Measurements from ENCODE around the gene GMDS. TPM values are rescaled to one million over a fixed set of nuclear protein-coding genes. Genes with fewer than 3 reads are reported as not detected.

The GMDS gene
- total RNA-seq, 2 experiments from 2014 or later: 36.6 to 42.8 TPM

DNA sequence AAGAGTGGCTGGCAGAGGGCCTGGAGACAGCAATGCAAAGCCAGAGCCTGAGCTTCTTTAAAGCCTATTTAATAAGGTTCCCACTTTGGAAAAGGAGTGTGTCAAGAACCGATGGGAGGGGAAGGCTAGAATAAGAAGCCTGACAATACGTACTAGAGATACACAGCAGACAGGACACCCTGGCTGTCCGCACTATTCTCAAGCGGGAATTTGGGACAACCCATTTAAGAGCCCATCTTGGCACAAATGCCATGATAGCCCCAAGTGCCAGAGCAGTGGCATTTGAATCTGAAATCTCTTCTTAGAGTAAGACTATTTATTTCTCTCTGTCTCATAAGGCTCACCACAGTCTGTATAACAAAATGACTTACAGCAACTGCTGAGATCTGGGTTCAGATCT lies 3.1 kb downstream of the GMDS start:
- ChIA-PET CTCF (no interaction called here), POLR2A (no interaction called here)
- H3K27me3 Mint-ChIP-seq: no peaks in the 10 kb centered on the region
- H3K36me3 Mint-ChIP-seq (ENCODE audit: low read depth): peaks cover 21% of the 10 kb centered on the region
- peak overlapping the region; percentile 61 for H3K27ac Mint-ChIP-seq
- TF ChIP-seq, protein P1, sequence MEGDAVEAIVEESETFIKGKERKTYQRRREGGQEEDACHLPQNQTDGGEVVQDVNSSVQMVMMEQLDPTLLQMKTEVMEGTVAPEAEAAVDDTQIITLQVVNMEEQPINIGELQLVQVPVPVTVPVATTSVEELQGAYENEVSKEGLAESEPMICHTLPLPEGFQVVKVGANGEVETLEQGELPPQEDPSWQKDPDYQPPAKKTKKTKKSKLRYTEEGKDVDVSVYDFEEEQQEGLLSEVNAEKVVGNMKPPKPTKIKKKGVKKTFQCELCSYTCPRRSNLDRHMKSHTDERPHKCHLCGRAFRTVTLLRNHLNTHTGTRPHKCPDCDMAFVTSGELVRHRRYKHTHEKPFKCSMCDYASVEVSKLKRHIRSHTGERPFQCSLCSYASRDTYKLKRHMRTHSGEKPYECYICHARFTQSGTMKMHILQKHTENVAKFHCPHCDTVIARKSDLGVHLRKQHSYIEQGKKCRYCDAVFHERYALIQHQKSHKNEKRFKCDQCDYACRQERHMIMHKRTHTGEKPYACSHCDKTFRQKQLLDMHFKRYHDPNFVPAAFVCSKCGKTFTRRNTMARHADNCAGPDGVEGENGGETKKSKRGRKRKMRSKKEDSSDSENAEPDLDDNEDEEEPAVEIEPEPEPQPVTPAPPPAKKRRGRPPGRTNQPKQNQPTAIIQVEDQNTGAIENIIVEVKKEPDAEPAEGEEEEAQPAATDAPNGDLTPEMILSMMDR (IDR thresholded peaks at IDR 0.05): no peak
- H3K9me3 Mint-ChIP-seq: no peaks in the 10 kb centered on the region
- ATAC-seq: no peak
- DNase-seq: no peak
- peaks cover 60% of the 10 kb centered on the region for H3K4me1 Mint-ChIP-seq (ENCODE audit: low read depth)
- intact Hi-C loops (cut with micrococcal nuclease): no loop called here
- H3K4me3 Mint-ChIP-seq: peak overlapping the region; percentile 12

DNA sequence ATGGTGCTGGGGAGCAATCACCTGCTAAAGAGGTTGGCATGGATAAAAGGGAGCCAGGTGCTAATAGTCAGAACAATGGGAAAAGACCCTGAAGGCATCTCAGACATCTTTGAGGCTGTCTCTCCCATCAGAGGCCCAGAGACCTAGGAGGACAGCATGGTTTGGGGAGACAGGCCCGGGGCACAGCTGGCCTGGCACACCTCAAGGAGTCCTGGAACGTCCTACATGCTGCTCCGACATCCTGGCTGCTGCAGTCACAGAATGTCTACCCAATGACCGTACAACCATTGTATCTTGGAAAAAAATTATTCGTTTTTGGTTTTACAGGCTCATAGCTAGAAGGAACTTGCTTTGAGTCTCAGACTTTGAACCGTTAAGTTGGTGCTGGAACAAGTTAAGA lies 4.4 kb downstream of the GMDS start:
- ATAC-seq: no peak
- peaks cover 58% of the 10 kb centered on the region for H3K4me1 Mint-ChIP-seq (ENCODE audit: low read depth)
- POLR2A ChIA-PET: no interaction called here
- H3K36me3 Mint-ChIP-seq (ENCODE audit: low read depth): peaks cover 25% of the 10 kb centered on the region
- intact Hi-C loops (cut with micrococcal nuclease): no loop called here
- H3K27ac Mint-ChIP-seq: no peak overlapping the region
- CTCF ChIA-PET: no interaction called here
- no peak for DNase-seq
- TF ChIP-seq, protein P1 (IDR thresholded peaks at IDR 0.05): no peak
- H3K9me3 Mint-ChIP-seq: no peaks in the 10 kb centered on the region
- no peaks in the 10 kb centered on the region for H3K27me3 Mint-ChIP-seq
- H3K4me3 Mint-ChIP-seq: no peak overlapping the region

DNA sequence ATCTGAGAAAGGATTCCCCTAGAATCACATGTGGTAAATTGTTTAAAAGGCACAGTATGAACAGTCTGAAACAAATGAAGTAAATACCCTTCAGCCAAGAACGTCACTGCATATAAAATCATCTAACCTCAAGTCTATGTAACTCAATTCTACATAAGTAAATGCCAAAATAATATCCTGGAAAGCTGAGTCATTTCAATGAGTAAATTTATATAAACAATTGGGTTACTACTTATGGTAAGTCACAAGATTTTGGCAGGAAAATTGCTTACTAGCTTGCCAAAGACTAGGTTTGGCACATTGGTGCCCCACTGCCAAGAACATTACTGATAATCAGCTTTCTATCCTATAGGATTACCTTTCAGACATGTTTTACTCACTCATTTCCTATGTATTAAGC lies 8.4 kb downstream of the GMDS start:
- ATAC-seq (no peak), DNase-seq (no peak)
- no peaks in the 10 kb centered on the region for H3K27me3 Mint-ChIP-seq
- intact Hi-C loops (cut with micrococcal nuclease): no loop called here
- POLR2A ChIA-PET: no interaction called here
- no peak overlapping the region for H3K27ac Mint-ChIP-seq
- H3K36me3 Mint-ChIP-seq (ENCODE audit: low read depth): peaks cover 21% of the 10 kb centered on the region
- peaks cover 40% of the 10 kb centered on the region for H3K4me1 Mint-ChIP-seq (ENCODE audit: low read depth)
- TF ChIP-seq, protein P1 (IDR thresholded peaks at IDR 0.05): no peak
- CTCF ChIA-PET: interaction anchor here (0.8 kb wide), 1 partner anchor 355 kb away, joined by 3 read pairs; no protein-coding TSS in a partner anchor
- H3K4me3 Mint-ChIP-seq: no peak overlapping the region
- H3K9me3 Mint-ChIP-seq: no peaks in the 10 kb centered on the region

DNA sequence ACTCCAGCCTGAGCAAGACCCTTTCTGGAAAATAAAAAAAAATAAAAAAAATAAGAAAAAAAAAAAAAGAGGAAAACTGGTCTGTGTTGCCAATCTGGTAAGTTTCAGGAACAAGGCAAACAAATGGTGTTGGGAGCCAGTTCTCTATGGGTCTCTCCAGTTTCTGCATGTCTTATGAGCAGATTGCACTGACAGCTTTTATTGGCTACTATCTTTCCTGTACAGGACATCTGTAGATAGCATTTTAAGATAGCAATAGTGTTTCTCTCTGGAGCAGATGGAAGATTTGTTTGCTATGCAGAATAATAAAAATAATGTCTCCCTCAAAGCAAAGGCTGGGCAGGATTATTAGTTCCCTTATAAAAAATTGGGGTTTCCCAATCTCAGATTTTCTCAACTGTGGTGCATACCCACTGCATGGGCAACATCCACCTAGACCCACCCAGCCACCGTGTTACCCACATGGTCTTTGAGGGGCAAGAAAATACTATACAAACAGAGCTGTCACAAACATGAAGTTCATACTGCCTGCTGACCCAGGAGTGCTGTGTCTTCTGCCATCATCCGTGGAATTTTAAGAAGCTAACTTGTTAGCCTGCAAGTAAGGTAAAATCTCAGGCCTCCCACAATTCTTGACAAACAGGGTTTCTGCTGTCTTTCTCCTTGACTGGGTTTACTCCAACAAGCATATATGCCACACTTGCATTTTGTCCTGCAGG lies 9.5 kb downstream of the GMDS start:
- TF ChIP-seq, protein P1 (IDR thresholded peaks at IDR 0.05): no peak
- Mint-ChIP-seq H3K4me1 (ENCODE audit: low read depth) (peaks cover 39% of the 10 kb centered on the region), H3K27me3 (no peaks in the 10 kb centered on the region), H3K4me3 (no peak overlapping the region), H3K9me3 (no peaks in the 10 kb centered on the region), H3K36me3 (ENCODE audit: low read depth) (peaks cover 20% of the 10 kb centered on the region), H3K27ac (no peak overlapping the region)
- intact Hi-C loops (cut with micrococcal nuclease): no loop called here
- ATAC-seq (no peak), DNase-seq (no peak)
- ChIA-PET POLR2A (no interaction called here), CTCF (interaction anchor here (0.8 kb wide), 1 partner anchor 27 kb away, joined by 3 read pairs; no protein-coding TSS in a partner anchor)

DNA sequence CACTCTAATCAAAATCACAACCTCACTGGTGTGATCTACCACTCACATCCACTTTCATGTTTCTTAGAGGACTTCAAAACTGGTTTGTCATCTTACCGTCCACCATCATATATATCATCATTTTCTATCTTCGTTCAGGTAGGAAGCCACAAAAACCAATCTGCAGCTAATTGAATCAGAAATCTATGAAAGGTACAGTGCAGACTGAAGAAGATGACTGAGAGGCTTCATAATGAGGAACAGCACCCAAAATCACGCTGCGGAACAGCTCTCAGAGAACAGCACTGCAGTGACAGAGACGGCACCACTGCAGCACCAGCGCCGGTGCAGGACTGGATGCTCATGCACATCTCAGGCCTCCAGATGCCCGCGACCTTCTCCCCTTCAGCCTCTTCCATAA lies 13.0 kb downstream of the GMDS start:
- ATAC-seq: no peak
- intact Hi-C loops (cut with micrococcal nuclease): no loop called here
- Mint-ChIP-seq H3K27me3 (no peaks in the 10 kb centered on the region), H3K4me3 (no peak overlapping the region), H3K9me3 (no peaks in the 10 kb centered on the region), H3K27ac (no peak overlapping the region), H3K36me3 (ENCODE audit: low read depth) (peaks cover 11% of the 10 kb centered on the region), H3K4me1 (ENCODE audit: low read depth) (peaks cover 33% of the 10 kb centered on the region)
- ChIA-PET POLR2A (no interaction called here), CTCF (no interaction called here)
- DNase-seq: no peak
- TF ChIP-seq, protein P1 (IDR thresholded peaks at IDR 0.05): no peak
